ENCODE measurements around the gene MRPL38.

MRPL38 gene

GRCh38 chr17:75849724-75850123 lies 55.0 kb downstream of the MRPL38 start:
- no peak for DNase-seq

- DNase-seq = no peak
Observed at GRCh38 chr17:75849279-75849646, 55.4 kb downstream of the MRPL38 start.

All from NK-92 treated with Interleukin-12 subunit alpha and Interleukin-12 subunit beta, amount 100 ng/mL, for 24 hours (cell line).